ENCODE results near the gene SV2C. TPM values are rescaled to one million over a fixed set of nuclear protein-coding genes. Genes with fewer than 3 reads are reported as not detected.

Gene SV2C
- total RNA-seq, 1 donor from 2014 or later: 0.48 TPM

GRCh38 chr5:76152700-76153099 is 69.5 kb downstream of the SV2C start:
- no peak for TF ChIP-seq CTCF (IDR thresholded peaks at IDR 0.05; ENCODE audit: unreplicated experiment)
- no peak for DNase-seq (ENCODE audit: low spot score, unreplicated experiment)
- Mint-ChIP-seq H3K4me1 (ENCODE audit: low read depth) (no peaks in the 10 kb centered on the region), H3K27me3 (peaks cover 22% of the 10 kb centered on the region), H3K4me3 (ENCODE audit: low read depth) (no peak overlapping the region), H3K9me3 (ENCODE audit: low read depth) (no peaks in the 10 kb centered on the region), H3K36me3 (ENCODE audit: insufficient read depth) (no peaks in the 10 kb centered on the region), H3K27ac (no peak overlapping the region)

- no peak overlapping the region for H3K4me3 Mint-ChIP-seq (ENCODE audit: low read depth)
- no peaks in the 10 kb centered on the region for H3K36me3 Mint-ChIP-seq (ENCODE audit: insufficient read depth)
- H3K27me3 Mint-ChIP-seq: peaks cover 22% of the 10 kb centered on the region
- DNase-seq (ENCODE audit: low spot score, unreplicated experiment): no peak
- H3K9me3 Mint-ChIP-seq (ENCODE audit: low read depth): no peaks in the 10 kb centered on the region
- no peak for TF ChIP-seq CTCF (IDR thresholded peaks at IDR 0.05; ENCODE audit: unreplicated experiment)
- no peaks in the 10 kb centered on the region for H3K4me1 Mint-ChIP-seq (ENCODE audit: low read depth)
- H3K27ac Mint-ChIP-seq: no peak overlapping the region
These were observed 70.1 kb downstream of the SV2C start for GRCh38 chr5:76153271-76153670.

GRCh38 chr5:76154009-76154690 is 71.0 kb downstream of the SV2C start:
- no peak for TF ChIP-seq CTCF (IDR thresholded peaks at IDR 0.05; ENCODE audit: unreplicated experiment)
- Mint-ChIP-seq H3K27me3 (peaks cover 22% of the 10 kb centered on the region), H3K9me3 (ENCODE audit: low read depth) (no peaks in the 10 kb centered on the region), H3K4me1 (ENCODE audit: low read depth) (no peaks in the 10 kb centered on the region), H3K4me3 (ENCODE audit: low read depth) (no peak overlapping the region), H3K27ac (no peak overlapping the region), H3K36me3 (ENCODE audit: insufficient read depth) (no peaks in the 10 kb centered on the region)
- DNase-seq (ENCODE audit: low spot score, unreplicated experiment): no peak

- no peak for DNase-seq (ENCODE audit: low spot score, unreplicated experiment)
- Mint-ChIP-seq H3K4me1 (ENCODE audit: low read depth) (no peaks in the 10 kb centered on the region), H3K27me3 (peaks cover 22% of the 10 kb centered on the region), H3K27ac (no peak overlapping the region), H3K36me3 (ENCODE audit: insufficient read depth) (no peaks in the 10 kb centered on the region), H3K9me3 (ENCODE audit: low read depth) (peaks cover 4% of the 10 kb centered on the region), H3K4me3 (ENCODE audit: low read depth) (no peak overlapping the region)
- TF ChIP-seq CTCF (IDR thresholded peaks at IDR 0.05; ENCODE audit: unreplicated experiment): no peak
These were observed 72.4 kb downstream of the SV2C start for GRCh38 chr5:76155536-76155935.

DNA sequence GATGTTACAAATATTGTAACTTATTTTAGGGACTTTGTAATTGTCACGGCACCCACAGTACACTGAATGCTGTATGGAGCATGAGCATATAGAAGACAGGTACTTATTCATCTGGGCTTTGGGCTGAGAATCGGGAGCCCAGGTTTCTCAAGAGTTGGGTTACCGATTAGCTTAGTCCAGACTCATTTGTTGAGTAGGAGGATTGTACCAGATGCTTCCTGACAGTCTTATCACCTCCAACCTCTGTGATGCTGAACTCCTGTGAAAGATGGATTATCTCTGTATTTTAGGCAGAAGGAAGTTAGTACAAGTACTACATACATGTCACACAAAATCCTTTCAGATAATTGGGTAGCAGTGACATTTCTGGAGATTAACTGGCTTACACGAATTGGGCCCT is 79.2 kb downstream of the SV2C start:
- Mint-ChIP-seq H3K27ac (no peak overlapping the region), H3K27me3 (peaks cover 5% of the 10 kb centered on the region), H3K4me1 (ENCODE audit: low read depth) (no peaks in the 10 kb centered on the region), H3K9me3 (ENCODE audit: low read depth) (peaks cover 4% of the 10 kb centered on the region), H3K4me3 (ENCODE audit: low read depth) (no peak overlapping the region), H3K36me3 (ENCODE audit: insufficient read depth) (no peaks in the 10 kb centered on the region)
- TF ChIP-seq CTCF (IDR thresholded peaks at IDR 0.05; ENCODE audit: unreplicated experiment): no peak
- DNase-seq (ENCODE audit: low spot score, unreplicated experiment): no peak

Data from progenitor cell of endocrine pancreas (in vitro differentiated cells).